HG03571 (cell line): ENCODE results near the gene ZBTB34.

Experiments used
- ATAC-seq: cut with Tn5 transposase; IDR thresholded peaks from one replicate; pipeline ENCODE4 v1.9.1; 2021; ENCODE audit not compliant: unreplicated experiment

The ZBTB34 gene

DNA sequence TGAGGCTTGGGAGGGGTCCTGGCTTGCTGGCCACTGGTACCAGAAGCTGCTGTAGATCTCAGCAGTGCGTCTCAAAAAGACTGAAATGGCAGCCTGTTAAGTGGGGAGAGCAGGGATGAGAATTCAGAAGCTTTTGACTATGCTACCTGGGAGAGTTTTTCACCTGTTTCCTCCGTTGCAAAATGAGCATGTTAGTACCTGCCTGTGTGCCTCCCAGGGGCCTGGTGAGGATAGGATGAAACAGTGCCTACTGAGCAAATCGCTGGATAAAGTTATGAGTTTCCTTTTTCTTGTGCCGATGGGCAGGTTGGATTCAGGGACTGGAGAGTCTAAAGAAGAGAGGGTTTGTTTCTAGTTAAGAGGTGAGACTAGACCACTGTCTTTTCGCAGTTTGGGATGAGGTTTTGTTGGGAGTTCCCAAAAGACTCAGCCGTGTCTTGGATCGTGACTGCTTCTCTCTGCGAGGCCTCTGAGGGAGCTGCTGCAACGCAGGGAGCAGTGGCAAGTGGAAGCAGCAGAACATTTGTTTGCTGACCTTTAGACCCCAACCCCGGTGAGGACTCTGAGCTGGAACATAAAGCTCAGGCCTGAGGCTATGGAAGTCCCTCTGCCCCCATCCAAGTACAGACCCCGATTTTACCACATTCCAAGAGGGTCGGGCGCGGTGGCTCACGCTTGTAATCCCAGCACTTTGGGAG is 55.6 kb downstream of the ZBTB34 start:
- ATAC-seq, result no peak

DNA sequence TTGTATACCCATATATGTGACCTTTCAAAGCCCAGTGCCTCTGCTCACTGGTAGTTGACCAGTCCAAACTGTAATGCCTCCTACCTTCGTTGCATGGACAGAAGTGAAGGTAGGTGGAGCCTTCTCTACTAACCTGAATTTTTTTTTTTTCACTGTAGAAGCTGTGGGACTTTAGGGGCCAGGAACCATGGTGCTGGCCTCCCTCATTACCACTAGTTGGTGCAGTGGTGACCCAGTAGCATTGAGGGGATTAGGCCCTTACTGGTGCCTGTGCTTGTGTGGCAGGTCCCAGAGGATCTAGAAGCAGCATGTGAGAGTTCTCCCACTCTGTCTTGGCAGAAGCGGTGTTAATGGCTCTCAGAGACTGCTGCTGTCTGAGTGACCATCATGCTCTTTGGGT is 56.5 kb downstream of the ZBTB34 start:
- no peak for ATAC-seq

DNA sequence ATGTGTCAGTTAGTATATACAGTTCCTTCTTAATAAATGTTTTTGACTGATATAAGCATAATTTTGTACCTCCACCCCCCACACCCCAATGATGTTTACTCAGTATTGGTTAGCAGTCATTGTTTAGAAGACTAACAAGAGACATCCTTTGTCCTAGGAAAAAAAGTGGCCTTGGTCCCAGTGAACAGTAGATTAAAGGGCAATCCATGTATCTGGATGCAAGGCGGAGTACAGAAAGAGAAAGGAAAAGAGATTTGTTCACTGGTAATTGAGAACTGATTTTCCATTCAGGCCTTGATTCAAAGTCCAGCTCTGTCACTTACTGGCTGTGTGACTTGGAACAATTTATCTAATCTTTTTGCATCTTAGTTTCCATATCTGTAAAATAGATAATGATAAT is 58.8 kb downstream of the ZBTB34 start:
- no peak for ATAC-seq

DNA sequence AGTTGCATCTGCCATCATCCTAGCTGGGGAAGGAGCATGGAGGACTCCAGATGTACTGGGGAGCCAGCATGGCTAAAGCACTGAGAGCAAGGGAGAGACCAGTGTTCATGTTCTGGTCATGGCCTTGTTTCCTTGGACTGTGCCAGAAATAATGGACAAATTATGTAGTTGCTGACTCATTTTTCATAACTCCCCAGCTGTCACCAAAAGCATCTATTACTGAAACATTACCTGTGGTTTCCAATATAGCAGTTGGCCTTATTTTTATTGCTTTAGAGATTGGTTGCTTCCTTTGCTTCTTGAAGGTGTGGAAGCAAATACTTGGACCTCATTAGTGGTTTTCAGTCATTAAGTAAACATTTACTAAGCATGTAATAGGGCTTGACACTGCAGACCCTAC is 65.4 kb downstream of the ZBTB34 start:
- ATAC-seq, result no peak

DNA sequence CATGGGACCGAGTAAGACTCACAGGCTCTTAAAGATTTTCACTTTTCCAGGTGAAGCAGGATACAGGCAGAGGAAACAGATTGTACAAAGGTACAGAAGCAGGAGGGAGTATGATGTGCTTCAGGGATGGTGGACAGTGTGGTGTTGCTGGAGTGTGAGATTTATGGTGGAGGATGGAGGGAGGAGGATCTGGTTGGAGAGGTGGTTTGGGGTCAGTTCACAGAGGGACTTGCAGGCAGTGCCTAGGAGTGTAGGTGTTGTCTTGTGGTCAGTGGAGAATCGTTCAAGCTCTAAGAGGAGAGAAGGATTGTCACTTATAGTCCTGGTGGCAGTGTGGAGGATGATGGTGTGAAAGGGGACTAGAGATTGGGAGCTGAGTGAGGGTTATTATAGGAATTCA is 65.9 kb downstream of the ZBTB34 start:
- ATAC-seq, result no peak

DNA sequence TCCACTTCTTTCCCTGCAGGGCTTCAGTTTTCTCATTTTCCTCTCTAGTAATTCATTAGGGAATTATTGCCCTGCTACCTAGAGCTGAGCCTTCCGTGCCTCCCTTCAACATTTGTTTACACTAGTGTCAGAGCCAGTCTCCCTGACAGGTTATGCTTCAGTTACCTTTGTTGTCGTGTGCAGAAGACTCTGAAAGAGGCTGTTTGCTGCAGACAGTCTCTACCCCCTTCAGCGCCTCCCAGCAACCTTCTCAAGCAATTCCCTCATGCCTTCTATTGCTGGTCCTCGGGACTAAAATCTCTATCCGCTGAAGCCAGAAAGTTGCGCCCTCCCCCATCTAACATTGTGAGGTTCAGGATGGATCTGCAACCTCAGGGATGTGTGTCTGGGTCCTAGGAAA is 67.0 kb downstream of the ZBTB34 start:
- no peak for ATAC-seq

DNA sequence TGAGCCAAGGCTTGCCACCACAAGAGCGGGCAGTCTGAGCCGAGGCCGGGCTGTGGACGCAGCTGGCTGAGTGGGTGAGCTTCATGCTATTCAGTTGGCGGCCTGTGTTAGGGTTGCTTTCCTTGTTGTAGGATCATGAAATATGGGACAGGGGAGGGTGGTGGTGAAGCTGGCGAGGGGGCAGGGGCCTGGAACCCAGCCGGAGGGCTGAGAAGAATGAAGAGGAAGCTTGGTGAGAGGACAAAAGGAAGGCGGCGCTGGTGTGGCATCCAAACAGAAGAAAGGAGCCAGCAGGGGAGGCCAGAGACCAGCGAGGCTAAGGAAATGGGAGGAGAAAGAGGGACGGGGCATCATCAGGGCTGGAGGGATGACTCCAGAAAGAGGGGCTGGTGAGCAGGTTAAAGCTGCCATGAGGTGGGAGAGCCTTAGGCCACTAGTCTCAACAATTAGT is 72.5 kb downstream of the ZBTB34 start:
- ATAC-seq, result no peak

DNA sequence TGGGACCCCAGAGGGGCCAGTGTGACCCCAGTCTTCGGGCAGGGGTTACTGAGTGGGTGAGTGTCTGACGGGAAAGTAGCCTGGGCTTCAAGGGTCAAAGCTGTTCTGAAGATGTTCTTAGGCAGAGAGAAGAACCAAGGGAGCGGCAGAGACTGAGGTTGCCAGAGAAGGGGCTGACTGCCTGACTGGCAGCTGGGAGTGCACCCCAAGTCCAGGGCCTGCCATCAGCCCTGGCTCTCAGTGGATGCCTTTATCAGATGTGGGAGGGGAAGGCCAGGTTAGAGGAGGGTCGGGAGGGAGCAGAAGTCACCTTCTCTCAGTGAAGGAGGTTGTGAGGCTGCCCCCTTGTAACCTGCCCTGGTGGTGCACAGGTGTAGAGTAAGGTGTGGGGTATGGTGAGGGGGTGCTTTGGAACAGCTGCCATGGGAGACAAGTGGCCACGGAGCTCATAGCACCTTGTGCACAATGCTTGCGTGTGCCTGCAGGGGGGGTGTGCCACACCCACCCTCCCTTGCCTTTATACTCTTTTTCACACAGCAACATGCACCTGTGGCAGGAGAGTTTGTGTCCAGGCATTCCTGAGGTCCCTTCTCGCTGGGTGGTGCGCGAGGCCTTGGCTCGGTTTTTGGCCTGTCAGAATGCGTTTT is 73.0 kb downstream of the ZBTB34 start:
- no peak for ATAC-seq

DNA sequence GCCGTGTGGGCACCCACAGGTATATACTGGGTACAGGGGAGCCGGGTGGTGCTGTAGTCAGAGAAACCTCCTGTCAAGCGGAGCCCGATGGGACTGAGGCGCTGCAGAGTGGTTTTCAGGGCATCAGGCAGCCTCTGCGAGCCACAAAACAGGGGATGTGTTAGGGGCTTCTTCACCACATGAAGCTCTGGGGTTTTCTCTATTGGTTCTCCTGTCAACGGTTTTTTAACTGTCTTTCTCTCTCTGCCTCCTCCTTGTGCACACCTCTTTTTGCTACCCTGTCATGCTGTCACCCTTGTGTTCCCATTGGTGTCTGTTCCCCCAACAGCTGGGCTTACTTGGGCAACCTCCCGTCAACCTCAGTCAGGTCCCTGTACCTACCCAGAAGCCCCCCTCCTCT is 74.0 kb downstream of the ZBTB34 start:
- ATAC-seq, result no peak
